ENCODE data around the gene SIX3. TPM values are rescaled to one million over a fixed set of nuclear protein-coding genes. Genes with fewer than 3 reads are reported as not detected.

Gene SIX3
- total and polyA plus RNA-seq, 3 experiments from 2014 or later: not detected

GRCh38 chr2:44933434-44933951 is 8.0 kb upstream of the SIX3 start:
- peaks cover 33% of the 10 kb centered on the region for H3K27me3 ChIP-seq (ENCODE audit: insufficient read depth, low read length, poor library complexity, severe bottlenecking)
- H3K36me3 Mint-ChIP-seq: no peaks in the 10 kb centered on the region

GRCh38 chr2:44934038-44934982 is 7.2 kb upstream of the SIX3 start:
- H3K27me3 Mint-ChIP-seq: peaks cover 35 to 70% of the 10 kb centered on the region in 2 donors
- Histone ChIP-seq H3K4me3 (ENCODE audit: low read length) (no peak overlapping the region), H3K36me3 (ENCODE audit: insufficient read depth, low read length) (no peaks in the 10 kb centered on the region), H3K27ac (ENCODE audit: low read depth, low read length) (no peak overlapping the region), H3K9me3 (ENCODE audit: low read length) (no peaks in the 10 kb centered on the region), H3K4me1 (ENCODE audit: insufficient read depth, low read length) (no peaks in the 10 kb centered on the region), H3K27me3 (ENCODE audit: insufficient read depth, low read length, poor library complexity, severe bottlenecking) (peaks cover 35% of the 10 kb centered on the region)
- no peaks in the 10 kb centered on the region for H3K36me3 Mint-ChIP-seq
- H3K27ac Mint-ChIP-seq: no peak overlapping the region
- CTCF ChIA-PET: no interaction called here
- peaks cover 8 to 58% (median 22%) of the 10 kb centered on the region in 3 donors for H3K4me1 Mint-ChIP-seq
- no peak for DNase-seq
- no peak overlapping the region for H3K4me3 Mint-ChIP-seq
- H3K9me3 Mint-ChIP-seq: no peaks in the 10 kb centered on the region
- POLR2A ChIA-PET: no interaction called here

More at GRCh38 chr2:44933434-44933951, 8.0 kb upstream of the SIX3 start:
- ChIA-PET CTCF (no interaction called here), POLR2A (no interaction called here)
- Histone ChIP-seq H3K4me1 (ENCODE audit: insufficient read depth, low read length) (no peaks in the 10 kb centered on the region), H3K9me3 (ENCODE audit: low read length) (no peaks in the 10 kb centered on the region), H3K36me3 (ENCODE audit: insufficient read depth, low read length) (no peaks in the 10 kb centered on the region), H3K27ac (ENCODE audit: low read depth, low read length) (no peak overlapping the region), H3K4me3 (ENCODE audit: low read length) (no peak overlapping the region)
- Mint-ChIP-seq H3K4me1 (peaks cover 8 to 58% (median 22%) of the 10 kb centered on the region in 3 donors), H3K4me3 (peak overlapping the region in 1 of 7 donors; percentile 32), H3K27me3 (peaks cover 35 to 70% of the 10 kb centered on the region in 2 donors), H3K9me3 (no peaks in the 10 kb centered on the region), H3K27ac (peak overlapping the region in 1 of 8 donors; percentile 39)
- DNase-seq: no peak

GRCh38 chr2:44934983-44935728 is 6.3 kb upstream of the SIX3 start:
- Histone ChIP-seq H3K4me3 (ENCODE audit: low read length) (no peak overlapping the region), H3K27ac (ENCODE audit: low read depth, low read length) (no peak overlapping the region), H3K9me3 (ENCODE audit: low read length) (no peaks in the 10 kb centered on the region), H3K27me3 (ENCODE audit: insufficient read depth, low read length, poor library complexity, severe bottlenecking) (peaks cover 35% of the 10 kb centered on the region), H3K4me1 (ENCODE audit: insufficient read depth, low read length) (no peaks in the 10 kb centered on the region), H3K36me3 (ENCODE audit: insufficient read depth, low read length) (no peaks in the 10 kb centered on the region)
- CTCF ChIA-PET: no interaction called here
- Mint-ChIP-seq H3K27me3 (peaks cover 39 to 73% of the 10 kb centered on the region in 2 donors), H3K4me1 (peaks cover 13 to 61% (median 21%) of the 10 kb centered on the region in 3 donors), H3K4me3 (no peak overlapping the region), H3K36me3 (no peaks in the 10 kb centered on the region), H3K9me3 (no peaks in the 10 kb centered on the region), H3K27ac (no peak overlapping the region)
- POLR2A ChIA-PET: no interaction called here
- no peak for DNase-seq

GRCh38 chr2:44935729-44936098 is 5.8 kb upstream of the SIX3 start:
- Histone ChIP-seq H3K27me3 (ENCODE audit: insufficient read depth, low read length, poor library complexity, severe bottlenecking) (peaks cover 39% of the 10 kb centered on the region), H3K36me3 (ENCODE audit: insufficient read depth, low read length) (no peaks in the 10 kb centered on the region), H3K4me1 (ENCODE audit: insufficient read depth, low read length) (no peaks in the 10 kb centered on the region), H3K4me3 (ENCODE audit: low read length) (no peak overlapping the region), H3K27ac (ENCODE audit: low read depth, low read length) (no peak overlapping the region), H3K9me3 (ENCODE audit: low read length) (no peaks in the 10 kb centered on the region)
- DNase-seq: no peak
- Mint-ChIP-seq H3K9me3 (no peaks in the 10 kb centered on the region), H3K4me3 (no peak overlapping the region), H3K27me3 (peaks cover 38 to 73% of the 10 kb centered on the region in 2 donors), H3K4me1 (peaks cover 10 to 59% (median 21%) of the 10 kb centered on the region in 3 donors), H3K36me3 (no peaks in the 10 kb centered on the region), H3K27ac (no peak overlapping the region)
- ChIA-PET CTCF (no interaction called here), POLR2A (no interaction called here)

- Histone ChIP-seq H3K27ac (ENCODE audit: low read depth, low read length) (no peak overlapping the region), H3K4me3 (ENCODE audit: low read length) (no peak overlapping the region), H3K36me3 (ENCODE audit: insufficient read depth, low read length) (no peaks in the 10 kb centered on the region), H3K27me3 (ENCODE audit: insufficient read depth, low read length, poor library complexity, severe bottlenecking) (peaks cover 44% of the 10 kb centered on the region), H3K4me1 (ENCODE audit: insufficient read depth, low read length) (peaks cover 5% of the 10 kb centered on the region), H3K9me3 (ENCODE audit: low read length) (no peaks in the 10 kb centered on the region)
- peak overlapping the region in 2 of 7 donors; percentile 13 to 19 for H3K4me3 Mint-ChIP-seq
- H3K27me3 Mint-ChIP-seq: peaks cover 35 to 73% of the 10 kb centered on the region in 2 donors
- no peak for DNase-seq
- no peaks in the 10 kb centered on the region for H3K36me3 Mint-ChIP-seq
- POLR2A ChIA-PET: no interaction called here
- peaks cover 14 to 59% (median 21%) of the 10 kb centered on the region in 3 donors for H3K4me1 Mint-ChIP-seq
- CTCF ChIA-PET: no interaction called here
- no peak overlapping the region for H3K27ac Mint-ChIP-seq
- no peaks in the 10 kb centered on the region for H3K9me3 Mint-ChIP-seq
Observed at GRCh38 chr2:44936275-44936674, 5.2 kb upstream of the SIX3 start.

GRCh38 chr2:44936715-44937687 is 4.5 kb upstream of the SIX3 start:
- H3K27ac Mint-ChIP-seq: no peak overlapping the region
- H3K9me3 Mint-ChIP-seq: no peaks in the 10 kb centered on the region
- H3K27ac ChIP-seq (ENCODE audit: low read depth, low read length): no peak overlapping the region
- no peaks in the 10 kb centered on the region for H3K36me3 Mint-ChIP-seq
- peaks cover 37 to 72% of the 10 kb centered on the region in 2 donors for H3K27me3 Mint-ChIP-seq
- no peak overlapping the region for H3K4me3 ChIP-seq (ENCODE audit: low read length)
- no peaks in the 10 kb centered on the region for H3K9me3 ChIP-seq (ENCODE audit: low read length)
- H3K27me3 ChIP-seq (ENCODE audit: insufficient read depth, low read length, poor library complexity, severe bottlenecking): peaks cover 43% of the 10 kb centered on the region
- H3K4me3 Mint-ChIP-seq: peak overlapping the region in 6 of 7 donors; percentile 16 to 84 (median 43)
- H3K4me1 Mint-ChIP-seq: peaks cover 18 to 62% (median 27%) of the 10 kb centered on the region in 3 donors
- POLR2A ChIA-PET: no interaction called here
- H3K36me3 ChIP-seq (ENCODE audit: insufficient read depth, low read length): no peaks in the 10 kb centered on the region
- CTCF ChIA-PET: no interaction called here
- H3K4me1 ChIP-seq (ENCODE audit: insufficient read depth, low read length): peaks cover 11% of the 10 kb centered on the region
- DNase-seq: no peak

- Histone ChIP-seq H3K27ac (ENCODE audit: low read depth, low read length) (no peak overlapping the region), H3K9me3 (ENCODE audit: low read length) (no peaks in the 10 kb centered on the region)
- peak overlapping the region in 3 of 7 donors; percentile 32 to 84 (median 34) for H3K4me3 Mint-ChIP-seq
Observed at GRCh38 chr2:44937688-44938240, 3.7 kb upstream of the SIX3 start.

More at GRCh38 chr2:44937688-44938240, 3.7 kb upstream of the SIX3 start:
- peaks cover 39 to 68% of the 10 kb centered on the region in 2 donors for H3K27me3 Mint-ChIP-seq
- CTCF ChIA-PET: no interaction called here
- Histone ChIP-seq H3K4me3 (ENCODE audit: low read length) (no peak overlapping the region), H3K4me1 (ENCODE audit: insufficient read depth, low read length) (peaks cover 11% of the 10 kb centered on the region), H3K27me3 (ENCODE audit: insufficient read depth, low read length, poor library complexity, severe bottlenecking) (peaks cover 38% of the 10 kb centered on the region), H3K36me3 (ENCODE audit: insufficient read depth, low read length) (no peaks in the 10 kb centered on the region)
- peaks cover 18 to 61% (median 22%) of the 10 kb centered on the region in 3 donors for H3K4me1 Mint-ChIP-seq
- no peak overlapping the region for H3K27ac Mint-ChIP-seq
- H3K9me3 Mint-ChIP-seq: no peaks in the 10 kb centered on the region
- DNase-seq: no peak
- no peaks in the 10 kb centered on the region for H3K36me3 Mint-ChIP-seq
- POLR2A ChIA-PET: no interaction called here

Measured in CD8-positive, alpha-beta memory T cell (primary cell).